ENCODE results near the gene POU2AF2.

POU2AF2 gene

GRCh38 chr11:111334532-111335502, 89.3 kb downstream of the POU2AF2 start:
- FAIRE-seq, result no peak

GRCh38 chr11:111335549-111335948, 90.0 kb downstream of the POU2AF2 start:
- no peak for FAIRE-seq

Measured in TTC549 (cell line).